ENCODE data around the gene FSCN2.

FSCN2 gene

DNA sequence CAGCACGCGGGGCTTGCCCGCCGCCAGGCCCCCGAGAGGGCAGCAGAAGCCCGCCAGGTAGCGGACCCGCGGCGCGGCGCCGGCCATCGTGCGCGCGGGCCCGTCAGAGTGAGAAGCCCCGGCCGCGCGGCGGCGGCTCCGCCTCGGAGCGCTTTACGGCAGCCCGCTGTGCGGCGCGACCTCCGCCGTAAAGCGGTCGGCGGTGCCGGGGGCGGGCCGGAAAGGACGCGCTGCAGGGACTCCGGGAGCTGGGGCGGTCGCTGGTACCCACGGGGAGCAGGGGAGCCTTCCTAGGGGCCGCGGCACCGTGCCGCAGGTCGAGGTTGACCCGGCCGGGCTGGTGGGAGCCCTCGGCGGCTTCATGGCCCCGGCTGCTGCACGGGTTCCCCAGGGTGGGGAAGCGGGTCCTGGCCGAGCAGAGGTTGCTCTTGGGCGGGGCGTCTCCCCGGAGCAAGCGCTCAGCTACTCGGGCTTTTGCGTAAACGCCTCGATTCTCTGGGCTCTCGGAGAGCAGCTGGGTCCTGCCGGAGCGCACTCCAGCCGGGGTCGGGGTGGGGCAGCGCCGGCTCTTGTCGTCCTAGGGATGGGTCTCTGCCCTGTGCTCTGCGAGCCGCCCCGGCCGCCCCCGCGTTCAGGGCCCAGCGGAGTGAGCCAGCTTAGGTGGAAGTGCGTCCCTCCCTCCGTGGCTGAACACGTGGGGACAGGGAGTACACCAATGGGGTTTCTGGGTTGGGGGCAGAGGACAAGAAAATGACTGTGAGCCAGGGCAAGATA lies 24.3 kb downstream of the FSCN2 start, which contains the start of gene FAAP100:
Gene FAAP100, minus strand, starts transcription at position 110 of the 774 bp plus-strand sequence. Its CDS starts 23 bp downstream, at position 87.
- TF ChIP-seq ZNF274 (IDR thresholded peaks at IDR 0.05; ENCODE audit: low read depth, low read length): no peak
- H3K4me3 ChIP-seq (ENCODE audit: low read length): peak within 1 kb of the TSS; percentile 75

DNA sequence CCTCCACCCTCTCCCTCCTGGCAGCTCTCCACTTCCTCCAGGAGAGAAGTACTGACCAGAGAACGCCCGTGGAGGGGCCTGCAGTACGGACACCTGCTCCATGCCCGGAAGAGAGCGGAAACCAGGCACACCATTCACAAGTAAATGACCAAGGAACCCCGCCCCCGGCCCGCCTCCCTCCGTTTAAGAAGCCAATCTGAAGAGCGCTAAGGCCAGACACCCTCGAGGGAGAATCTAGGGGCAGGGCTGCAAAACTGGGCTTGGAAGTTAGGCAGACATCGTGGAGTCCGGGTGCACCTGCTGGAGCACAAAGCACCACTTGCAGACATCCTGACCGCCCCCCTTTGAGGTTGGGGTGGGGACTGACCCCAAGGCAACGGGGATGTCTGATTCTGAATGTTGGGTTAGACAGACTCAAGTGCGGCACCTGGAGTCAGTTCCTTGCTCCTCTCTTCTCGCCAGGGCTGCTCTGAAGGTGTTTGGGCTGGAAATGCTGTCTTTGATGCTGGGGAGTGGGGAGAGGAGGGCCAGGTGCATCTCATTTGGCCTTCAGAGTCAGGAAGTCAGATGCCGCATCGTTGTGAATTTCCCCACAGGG lies 24.9 kb downstream of the FSCN2 start:
- H3K4me3 ChIP-seq (ENCODE audit: low read length): peak overlapping the region; percentile 75
- no peak for TF ChIP-seq ZNF274 (IDR thresholded peaks at IDR 0.05; ENCODE audit: low read depth, low read length)

DNA sequence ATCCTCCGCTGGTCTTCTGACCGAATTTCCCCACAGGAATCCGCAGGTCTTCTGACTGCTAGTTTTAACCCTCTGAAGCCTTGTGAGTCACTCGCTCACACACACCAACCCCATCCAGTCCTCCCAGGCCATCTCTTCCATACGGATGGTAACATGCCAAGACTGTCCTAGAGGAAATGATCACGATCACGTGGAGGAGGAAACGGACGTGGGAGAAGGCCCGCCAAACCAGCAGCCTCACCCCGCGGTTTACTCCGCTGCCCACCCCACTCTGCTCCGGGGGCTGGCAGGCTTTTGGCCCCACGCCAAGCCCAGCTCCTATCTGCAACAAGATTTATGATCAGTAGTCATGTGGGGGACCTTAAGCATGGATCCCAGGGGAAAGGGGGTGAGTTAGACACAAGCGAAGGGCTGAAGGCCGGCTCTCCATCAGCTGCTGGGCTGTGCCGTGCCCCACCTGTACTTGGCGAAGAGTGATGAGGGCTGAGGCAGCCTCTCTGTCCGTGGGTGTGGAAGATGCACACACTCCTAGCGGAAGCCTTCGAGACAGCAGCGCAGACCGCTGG lies 25.5 kb downstream of the FSCN2 start:
- peak overlapping the region; percentile 75; the same call in 1 of the 2 replicates for H3K4me3 ChIP-seq (ENCODE audit: low read length)

DNA sequence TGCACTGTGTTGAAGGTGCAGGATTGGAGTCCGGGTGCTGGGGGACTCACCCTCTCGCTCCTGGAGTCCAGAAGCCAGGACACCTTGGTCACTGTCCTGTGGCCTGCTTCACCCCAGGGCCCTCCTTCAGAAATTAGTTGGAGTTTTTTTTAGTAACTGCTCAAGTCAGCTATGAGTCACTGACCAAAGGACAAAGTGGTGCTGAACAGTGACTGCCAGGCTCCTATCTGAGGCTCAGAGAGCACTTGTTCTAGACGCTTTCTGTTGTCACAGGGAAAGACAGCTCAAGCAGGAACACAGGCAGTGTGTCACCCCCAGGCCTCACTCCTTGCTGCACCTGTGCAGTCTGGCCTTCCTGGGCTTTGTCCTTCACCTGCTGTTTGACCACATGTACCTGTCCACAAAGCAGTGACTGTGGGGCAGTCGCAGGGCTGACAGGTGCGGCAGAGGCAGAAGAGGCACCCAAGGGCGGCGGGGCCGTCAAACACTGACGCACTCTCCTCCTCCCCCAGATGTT lies 28.1 kb downstream of the FSCN2 start:
- H3K4me3 ChIP-seq (ENCODE audit: low read length): no peak overlapping the region
- no peak for TF ChIP-seq ZNF274 (IDR thresholded peaks at IDR 0.05; ENCODE audit: low read depth, low read length)

More for the DNA sequence above, 25.5 kb downstream of the FSCN2 start:
- TF ChIP-seq ZNF274 (IDR thresholded peaks at IDR 0.05; ENCODE audit: low read depth, low read length): no peak

DNA sequence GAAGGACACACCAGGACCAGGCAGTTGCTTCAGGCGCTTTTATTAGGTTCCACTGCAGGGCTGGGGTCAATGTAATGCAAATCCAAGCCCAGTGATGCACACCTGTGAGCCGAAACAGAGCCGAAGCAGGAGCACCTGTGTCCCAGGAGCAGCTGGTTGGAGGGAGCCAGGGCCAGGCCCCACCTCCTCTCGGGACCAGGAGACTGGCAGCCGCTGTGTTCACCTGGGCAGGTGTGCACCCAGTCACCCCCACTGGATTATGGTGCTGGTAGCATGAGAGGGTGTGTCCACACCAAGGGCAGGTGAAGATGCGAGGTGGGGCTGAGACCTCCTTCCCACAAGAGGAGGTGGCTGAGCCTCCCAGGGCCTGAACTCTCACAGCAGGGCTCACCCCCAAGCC lies 28.7 kb downstream of the FSCN2 start:
- no peak for TF ChIP-seq ZNF274 (IDR thresholded peaks at IDR 0.05; ENCODE audit: low read depth, low read length)
- H3K4me3 ChIP-seq (ENCODE audit: low read length): no peak overlapping the region

DNA sequence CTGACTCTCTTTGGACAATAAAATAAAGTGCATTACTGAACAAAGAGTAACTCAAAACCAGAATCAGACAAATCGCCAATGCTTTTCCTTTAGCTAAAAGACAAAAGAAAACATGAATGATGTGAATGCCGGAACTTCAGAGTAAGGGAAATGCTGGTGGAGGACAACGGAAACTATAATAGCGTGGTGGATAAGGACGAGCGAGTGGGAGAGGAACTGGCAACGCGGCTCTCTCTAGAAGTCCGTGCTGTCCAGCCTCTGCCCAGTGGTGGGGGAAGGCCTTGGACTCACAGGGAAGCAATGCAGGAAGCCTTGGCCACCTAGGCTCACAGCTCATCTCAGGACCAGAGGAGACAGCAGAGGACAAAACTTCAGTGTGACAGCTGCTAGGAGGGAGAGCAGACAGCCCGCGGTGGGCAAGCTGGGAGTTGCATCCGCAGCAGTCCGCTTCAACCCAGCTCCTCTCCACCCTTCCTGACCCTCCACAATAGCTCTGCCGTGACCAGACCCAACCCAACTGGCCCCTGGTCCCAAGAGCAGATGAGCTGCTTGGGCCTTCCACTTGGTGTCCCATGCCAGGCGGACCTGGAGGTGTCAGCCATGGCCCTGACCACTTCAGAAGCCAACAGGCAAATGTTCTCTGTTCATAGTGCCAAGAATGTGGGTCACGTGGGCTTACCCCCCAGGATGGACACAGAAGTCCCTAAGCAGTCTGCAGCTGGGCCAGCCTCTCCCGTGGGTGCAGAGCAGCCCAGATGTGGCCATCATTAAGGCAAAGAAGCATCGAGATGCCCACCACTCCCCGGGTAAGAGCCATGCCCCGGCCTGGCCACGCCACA lies 29.3 kb downstream of the FSCN2 start:
- no peak for TF ChIP-seq ZNF274 (IDR thresholded peaks at IDR 0.05; ENCODE audit: low read depth, low read length)
- no peak overlapping the region for H3K4me3 ChIP-seq (ENCODE audit: low read length)

DNA sequence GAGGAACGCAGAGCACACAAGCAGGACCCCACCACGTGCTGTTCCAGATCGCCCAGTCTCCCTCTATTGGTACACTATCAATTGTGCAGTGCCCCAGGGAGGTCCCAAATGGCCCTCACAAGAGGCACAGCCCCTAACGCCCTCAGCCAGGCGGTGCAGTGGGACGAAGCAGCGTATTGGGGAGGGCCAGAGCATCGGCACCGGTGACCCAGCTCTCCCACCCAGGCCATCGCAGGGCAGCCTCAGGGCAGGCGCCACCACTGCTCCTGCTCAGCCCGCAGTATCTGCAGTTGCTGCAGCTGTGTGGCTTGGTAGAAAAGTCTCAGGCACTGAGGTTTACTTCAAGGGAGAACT lies 29.9 kb downstream of the FSCN2 start:
- H3K4me3 ChIP-seq (ENCODE audit: low read length): no peak overlapping the region
- TF ChIP-seq ZNF274 (IDR thresholded peaks at IDR 0.05; ENCODE audit: low read depth, low read length): no peak

DNA sequence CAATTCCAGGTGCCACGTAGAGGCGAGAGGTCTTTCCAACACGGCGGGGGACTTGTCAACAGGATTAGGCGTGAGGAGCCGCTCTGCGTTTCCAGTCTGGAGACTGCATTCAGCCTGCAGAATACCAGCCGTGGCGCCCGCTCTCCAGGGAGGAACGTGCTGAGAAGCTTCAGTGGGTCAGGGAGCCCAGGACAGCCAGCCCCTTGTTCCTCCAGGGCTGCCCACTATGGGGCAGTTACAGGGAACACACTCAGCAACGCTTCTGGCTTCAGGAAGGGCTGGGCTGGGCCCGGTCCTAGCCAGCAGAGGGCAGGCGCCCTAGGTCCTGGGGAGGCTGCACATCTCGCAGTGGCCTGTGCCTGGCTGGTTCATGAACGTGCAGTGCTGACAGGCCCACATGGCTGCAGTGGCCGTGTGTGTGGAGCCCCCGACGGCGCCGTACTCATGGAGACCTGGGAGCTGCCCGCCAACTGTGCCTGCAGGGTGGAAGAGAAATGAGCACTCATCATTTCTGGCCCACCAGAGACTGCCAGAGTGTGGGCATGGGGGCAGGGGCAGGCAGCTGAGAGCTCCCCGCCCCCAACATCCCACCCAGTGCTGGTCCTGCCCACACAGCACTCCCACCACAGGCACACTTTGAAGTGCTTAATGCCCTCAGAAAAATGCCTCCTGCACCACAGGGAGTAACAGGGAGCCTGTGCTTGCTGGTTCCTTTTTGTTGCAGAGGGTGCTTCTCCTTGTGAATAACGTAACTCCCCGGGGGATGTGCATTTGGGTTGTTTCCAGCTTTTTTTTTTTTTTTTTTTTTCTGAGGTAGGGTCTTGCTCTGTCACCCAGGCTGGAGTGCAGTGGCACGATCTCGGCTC lies 31.0 kb downstream of the FSCN2 start:
- no peak for TF ChIP-seq ZNF274 (IDR thresholded peaks at IDR 0.05; ENCODE audit: low read depth, low read length)
- no peak overlapping the region for H3K4me3 ChIP-seq (ENCODE audit: low read length)

DNA sequence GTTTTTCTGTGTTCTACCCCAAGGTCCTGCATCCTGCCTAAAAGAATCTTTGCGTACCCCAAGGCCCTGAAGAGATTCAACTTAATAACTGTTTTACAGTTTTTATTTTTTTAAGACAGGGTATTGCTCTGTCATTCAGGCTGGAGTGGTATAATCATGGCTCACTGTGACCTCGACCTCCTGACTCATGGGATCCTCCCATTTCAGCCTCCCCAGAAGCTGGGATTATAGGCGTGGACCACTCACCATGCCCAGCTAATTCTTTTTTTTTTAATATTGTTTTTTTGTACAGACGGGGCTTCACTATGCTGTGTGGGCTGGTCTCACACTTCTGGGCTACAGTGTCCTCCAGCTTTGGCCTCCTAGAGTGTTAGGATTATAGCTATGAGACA lies 33.3 kb downstream of the FSCN2 start:
- H3K4me3 ChIP-seq (ENCODE audit: low read length): no peak overlapping the region; the same call in 1 of the 2 replicates
- TF ChIP-seq ZNF274 (IDR thresholded peaks at IDR 0.05; ENCODE audit: low read depth, low read length): no peak

DNA sequence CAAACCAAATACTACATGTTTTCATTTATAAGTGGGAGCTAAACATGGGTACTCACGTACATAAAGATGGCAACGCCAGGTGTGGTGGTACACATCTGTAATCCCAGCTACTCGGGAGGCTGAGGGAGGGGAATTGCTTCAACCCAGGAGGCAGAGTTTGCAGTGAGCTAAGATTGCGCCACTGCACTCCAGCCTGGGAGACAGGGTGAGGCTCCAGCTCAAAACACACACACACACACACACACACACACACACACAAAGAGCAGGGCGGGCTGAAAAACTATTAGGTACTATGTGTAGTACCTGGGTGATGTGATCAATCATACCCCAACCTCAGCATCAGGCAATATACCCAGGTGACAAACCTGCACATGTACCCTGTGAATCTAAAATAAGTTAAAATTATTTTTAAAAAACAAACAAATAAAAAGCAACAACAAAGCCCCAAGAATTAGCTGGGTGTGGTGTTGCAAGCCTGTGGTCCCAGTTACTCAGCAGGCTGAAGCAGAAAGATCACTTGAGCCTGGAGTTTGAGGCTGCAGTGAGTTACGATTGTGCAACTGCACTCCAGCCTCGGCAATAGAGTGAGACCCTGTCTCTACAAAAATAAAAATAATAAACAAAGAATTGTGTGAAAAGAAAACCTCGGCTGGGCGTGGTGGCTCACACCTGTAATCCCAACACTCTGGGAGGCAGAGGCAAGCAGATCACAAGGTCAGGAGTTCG lies 35.8 kb downstream of the FSCN2 start:
- TF ChIP-seq ZNF274 (IDR thresholded peaks at IDR 0.05; ENCODE audit: low read depth, low read length): no peak
- H3K4me3 ChIP-seq (ENCODE audit: low read length): no peak overlapping the region

DNA sequence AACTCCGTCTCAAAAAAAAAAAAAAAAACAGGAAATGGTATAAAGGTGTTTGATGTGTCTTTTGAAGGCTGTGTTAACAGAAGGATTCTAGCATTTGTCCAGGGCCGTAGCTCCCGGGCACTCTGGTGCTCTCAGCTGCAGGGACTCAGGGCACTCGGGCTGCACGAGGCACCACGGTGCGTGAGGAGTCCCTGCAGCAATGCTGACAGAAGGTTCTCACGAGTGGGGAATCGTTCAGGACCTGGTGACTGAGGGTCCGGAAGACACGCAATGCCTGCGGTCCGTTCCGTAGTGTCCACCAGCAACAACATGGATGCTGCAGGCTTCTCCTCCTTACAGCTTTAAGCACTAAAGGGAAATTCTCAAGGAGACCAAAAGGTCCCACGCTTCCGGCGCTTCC lies 36.6 kb downstream of the FSCN2 start:
- no peak for TF ChIP-seq ZNF274 (IDR thresholded peaks at IDR 0.05; ENCODE audit: low read depth, low read length)
- H3K4me3 ChIP-seq (ENCODE audit: low read length): no peak overlapping the region

DNA sequence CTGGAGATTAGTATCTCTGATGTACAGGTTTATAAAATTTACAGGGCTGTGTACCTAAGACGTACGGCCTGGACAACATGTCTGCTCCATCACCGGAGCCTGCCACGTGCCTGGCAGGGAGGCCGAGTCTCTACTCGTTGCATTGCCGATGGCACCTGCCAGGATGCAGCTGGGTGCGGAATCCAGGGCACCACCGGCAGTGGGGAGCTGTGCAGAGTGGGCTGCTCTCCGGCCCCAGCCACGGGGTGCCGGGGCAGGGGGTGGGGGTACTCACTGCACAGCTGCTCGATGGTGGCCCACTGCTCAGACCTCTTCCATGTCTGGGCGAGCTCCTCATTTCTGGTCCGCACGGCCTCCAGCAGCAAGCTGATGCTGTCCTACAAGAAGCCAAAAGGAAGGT lies 37.1 kb downstream of the FSCN2 start:
- TF ChIP-seq ZNF274 (IDR thresholded peaks at IDR 0.05; ENCODE audit: low read depth, low read length): no peak
- H3K4me3 ChIP-seq (ENCODE audit: low read length): no peak overlapping the region

All from GM08714 (cell line).